K562 (cell line): Measurements from ENCODE around the gene MYO3B. TPM values are rescaled to one million over a fixed set of nuclear protein-coding genes. Genes with fewer than 3 reads are reported as not detected.

Experiments
- CBX8 ChIP-seq: fragments of 200-600 bp; sonication (generic); IDR thresholded peaks from 2 replicates; pipeline ENCODE4 v1.6.1; 2012; ENCODE audit warnings: borderline replicate concordance, mixed run types, low read depth, mild to moderate bottlenecking, moderate library complexity, mixed read lengths, low read length, control low read depth, inconsistent platforms; ENCODE audit not compliant: poor library complexity, severe bottlenecking; ENCODE audit errors: extremely low read depth
- GATAD2B ChIP-seq: fragments of 450-650 bp; IDR thresholded peaks from 2 replicates; pipeline ENCODE4 v1.6.1; 2017; ENCODE audit warnings: mild to moderate bottlenecking, borderline replicate concordance
- HINFP ChIP-seq: fragments of 450-650 bp; conservative IDR thresholded peaks from 2 replicates; pipeline ENCODE4 v1.6.1; 2016; ENCODE audit warnings: missing genetic modification characterization, low read depth, mild to moderate bottlenecking, control low read depth, missing compliant biosample characterization
- HMBOX1 ChIP-seq: sonication (generic); IDR thresholded peaks from 2 replicates; pipeline ENCODE4 v1.6.1; 2016
- KLF6 ChIP-seq: fragments of 250-450 bp; sonication (Bioruptor Pico); IDR thresholded peaks from 2 replicates; pipeline ENCODE4 v1.4.0; 2020; ENCODE audit warnings: mild to moderate bottlenecking, moderate library complexity, borderline replicate concordance
- MAFF ChIP-seq: IDR thresholded peaks from 2 replicates; pipeline ENCODE4 v1.6.1; 2012; ENCODE audit warnings: low read length, improper control_type of control experiment
- MECOM ChIP-seq: fragments of 250-450 bp; sonication (Bioruptor Pico); IDR thresholded peaks from 2 replicates; pipeline ENCODE4 v1.8.0; 2022; ENCODE audit warnings: inconsistent platforms
- MNT ChIP-seq, 2 experiments: fragments of 450-650 bp; conservative IDR thresholded peaks; 2 replicates each; pipeline ENCODE4 v1.6.1; 2017; ENCODE audit warnings: mild to moderate bottlenecking in 2 of 2, moderate library complexity in 2 of 2
- POLR3G ChIP-seq: IDR thresholded peaks from 2 replicates; pipeline ENCODE4 v1.6.1; 2011; ENCODE audit not compliant: insufficient read length, insufficient replicate concordance; ENCODE audit errors: extremely low read depth
- SPI1 ChIP-seq: IDR thresholded peaks from 2 replicates; pipeline ENCODE4 v1.6.1; 2011; ENCODE audit warnings: low read depth, low read length, control low read depth, borderline replicate concordance
- STAG1 ChIP-seq: sonication (generic); formaldehyde crosslinking; IDR thresholded peaks from 2 replicates; pipeline ENCODE4 v1.5.0; 2020; ENCODE audit warnings: missing genetic modification reagents, borderline replicate concordance
- TCF15 ChIP-seq: fragments of 250-450 bp; sonication (Bioruptor Pico); IDR thresholded peaks from 2 replicates; pipeline ENCODE4 v1.8.0; 2022; ENCODE audit warnings: moderate library complexity, mild to moderate bottlenecking, inconsistent platforms
- polyA plus RNA-seq, 8 experiments: library from polyadenylated mRNA; depleted of rRNA in 4 of 8; stranded (reverse) in 5 of 8; unstranded in 3 of 8; fragments of >200 nt; fragmentation: Nextera tagmentation in 2 of 8; fragmentation: Illumina TruSeq in 1 of 8; extraction: Ambion mirVana in 2 of 8; extraction: Trizol in 1 of 8; gene quantifications; 2 replicates each; pipeline versions ENCODE4 v1.2.1 to v1.2.3, GENCODE V29; 2011 to 2014; ENCODE audit warnings: inconsistent platforms in 1 of 8, missing spikeins in 1 of 8
- total RNA-seq, 7 experiments: library from RNA; depleted of rRNA in 6 of 7; stranded (reverse); fragments of >200 nt in 6 of 7; fragmentation: Illumina TruSeq in 2 of 7; extraction: Trizol in 2 of 7; gene quantifications; 2 replicates each; pipeline versions ENCODE4 v1.2.1 to v1.2.3, GENCODE V29; 2011 to 2021; ENCODE audit warnings: low replicate concordance in 1 of 7
- TF ChIP-seq, protein P1 (sequence below): fragments of 200-800 bp; sonication (Bioruptor generic); IDR thresholded peaks from 2 replicates; pipeline ENCODE4 v1.6.1; 2016; ENCODE audit warnings: missing genetic modification characterization, missing compliant biosample characterization
- TF ChIP-seq, protein P2 (sequence below): fragments of 450-650 bp; conservative IDR thresholded peaks from 2 replicates; pipeline ENCODE4 v1.6.1; 2016; ENCODE audit warnings: missing genetic modification characterization, low read depth, mild to moderate bottlenecking, missing compliant biosample characterization, moderate library complexity

Gene MYO3B
- total and polyA plus RNA-seq, 9 of the 15 experiments (the other 6 are each of a cell fraction or from before 2014, with no cell fraction given): 2.7 to 6.5 (median 3.6) TPM

DNA sequence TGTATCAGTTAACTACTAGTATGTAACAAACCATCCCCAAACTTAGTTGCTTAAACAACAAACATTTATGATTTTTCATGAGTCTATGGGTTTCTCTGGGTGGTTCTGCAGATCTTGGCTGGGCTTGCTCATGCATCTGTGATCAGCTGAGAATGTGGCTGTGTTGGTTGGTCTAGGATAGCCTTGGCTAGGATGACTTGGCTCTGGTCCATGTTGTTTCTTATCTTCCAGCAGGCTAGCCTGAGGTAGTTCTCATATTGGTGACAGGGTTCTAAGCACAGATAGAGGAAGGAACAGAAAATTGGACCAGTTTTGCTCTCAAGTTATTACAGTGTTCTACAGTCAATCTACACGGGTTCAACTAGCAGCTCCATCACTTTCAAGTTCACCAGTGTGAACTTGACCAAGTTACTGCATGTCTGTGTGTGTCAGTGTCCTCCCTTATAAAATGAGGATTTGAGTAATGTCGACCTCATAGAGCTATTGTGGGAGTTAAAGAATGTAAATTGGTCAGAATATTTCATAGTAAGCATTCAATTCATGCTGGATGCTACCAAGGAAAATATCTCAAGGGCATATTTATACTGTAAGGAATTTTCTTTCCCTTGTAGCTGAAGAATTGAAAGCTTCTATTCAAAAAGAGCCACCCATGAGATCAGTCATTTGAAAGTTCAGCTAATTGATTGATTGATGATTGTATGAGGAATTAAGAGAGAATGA lies 65.3 kb downstream of the MYO3B start (continued):
- TF ChIP-seq HINFP (tag): no peak
- no peak for TF ChIP-seq CBX8
- TF ChIP-seq POLR3G: no peak
- TF ChIP-seq, protein P1, sequence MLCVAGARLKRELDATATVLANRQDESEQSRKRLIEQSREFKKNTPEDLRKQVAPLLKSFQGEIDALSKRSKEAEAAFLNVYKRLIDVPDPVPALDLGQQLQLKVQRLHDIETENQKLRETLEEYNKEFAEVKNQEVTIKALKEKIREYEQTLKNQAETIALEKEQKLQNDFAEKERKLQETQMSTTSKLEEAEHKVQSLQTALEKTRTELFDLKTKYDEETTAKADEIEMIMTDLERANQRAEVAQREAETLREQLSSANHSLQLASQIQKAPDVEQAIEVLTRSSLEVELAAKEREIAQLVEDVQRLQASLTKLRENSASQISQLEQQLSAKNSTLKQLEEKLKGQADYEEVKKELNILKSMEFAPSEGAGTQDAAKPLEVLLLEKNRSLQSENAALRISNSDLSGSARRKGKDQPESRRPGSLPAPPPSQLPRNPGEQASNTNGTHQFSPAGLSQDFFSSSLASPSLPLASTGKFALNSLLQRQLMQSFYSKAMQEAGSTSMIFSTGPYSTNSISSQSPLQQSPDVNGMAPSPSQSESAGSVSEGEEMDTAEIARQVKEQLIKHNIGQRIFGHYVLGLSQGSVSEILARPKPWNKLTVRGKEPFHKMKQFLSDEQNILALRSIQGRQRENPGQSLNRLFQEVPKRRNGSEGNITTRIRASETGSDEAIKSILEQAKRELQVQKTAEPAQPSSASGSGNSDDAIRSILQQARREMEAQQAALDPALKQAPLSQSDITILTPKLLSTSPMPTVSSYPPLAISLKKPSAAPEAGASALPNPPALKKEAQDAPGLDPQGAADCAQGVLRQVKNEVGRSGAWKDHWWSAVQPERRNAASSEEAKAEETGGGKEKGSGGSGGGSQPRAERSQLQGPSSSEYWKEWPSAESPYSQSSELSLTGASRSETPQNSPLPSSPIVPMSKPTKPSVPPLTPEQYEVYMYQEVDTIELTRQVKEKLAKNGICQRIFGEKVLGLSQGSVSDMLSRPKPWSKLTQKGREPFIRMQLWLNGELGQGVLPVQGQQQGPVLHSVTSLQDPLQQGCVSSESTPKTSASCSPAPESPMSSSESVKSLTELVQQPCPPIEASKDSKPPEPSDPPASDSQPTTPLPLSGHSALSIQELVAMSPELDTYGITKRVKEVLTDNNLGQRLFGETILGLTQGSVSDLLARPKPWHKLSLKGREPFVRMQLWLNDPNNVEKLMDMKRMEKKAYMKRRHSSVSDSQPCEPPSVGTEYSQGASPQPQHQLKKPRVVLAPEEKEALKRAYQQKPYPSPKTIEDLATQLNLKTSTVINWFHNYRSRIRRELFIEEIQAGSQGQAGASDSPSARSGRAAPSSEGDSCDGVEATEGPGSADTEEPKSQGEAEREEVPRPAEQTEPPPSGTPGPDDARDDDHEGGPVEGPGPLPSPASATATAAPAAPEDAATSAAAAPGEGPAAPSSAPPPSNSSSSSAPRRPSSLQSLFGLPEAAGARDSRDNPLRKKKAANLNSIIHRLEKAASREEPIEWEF (CRISPR knock-in tag): no peak
- TF ChIP-seq MAFF: no peak
- TF ChIP-seq GATAD2B: no peak
- TF ChIP-seq SPI1: no peak
- TF ChIP-seq, protein P2, sequence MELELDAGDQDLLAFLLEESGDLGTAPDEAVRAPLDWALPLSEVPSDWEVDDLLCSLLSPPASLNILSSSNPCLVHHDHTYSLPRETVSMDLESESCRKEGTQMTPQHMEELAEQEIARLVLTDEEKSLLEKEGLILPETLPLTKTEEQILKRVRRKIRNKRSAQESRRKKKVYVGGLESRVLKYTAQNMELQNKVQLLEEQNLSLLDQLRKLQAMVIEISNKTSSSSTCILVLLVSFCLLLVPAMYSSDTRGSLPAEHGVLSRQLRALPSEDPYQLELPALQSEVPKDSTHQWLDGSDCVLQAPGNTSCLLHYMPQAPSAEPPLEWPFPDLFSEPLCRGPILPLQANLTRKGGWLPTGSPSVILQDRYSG (tag): no peak
- no peak for TF ChIP-seq STAG1 (CRISPR knock-in tag)
- TF ChIP-seq HMBOX1: peak; percentile 81
- 0 out of 4 replicates have a peak, but pooled peaks of 1 of the 2 experiments have one; percentile 23 for TF ChIP-seq MNT (conservative IDR thresholded peaks at IDR 0.05)
- TF ChIP-seq MECOM (CRISPR knock-in tag): no peak
- TF ChIP-seq TCF15 (CRISPR knock-in tag): no peak
- TF ChIP-seq KLF6 (CRISPR knock-in tag): 0 out of 2 replicates have a peak, but pooled peaks have one; percentile 13
